GM21526 (cell line): ENCODE results near the gene B3GNT7.
"Not testable (repeated sequence)": the region's sequence is repeated elsewhere in the genome, so short reads cannot be mapped to it uniquely, and the experiment has no call there.

Source experiments
- ATAC-seq: cut with Tn5 transposase; IDR thresholded peaks from one replicate; pipeline ENCODE4 v1.9.1; 2021; ENCODE audit warnings: moderate library complexity; ENCODE audit not compliant: unreplicated experiment, low FRiP score

B3GNT7 gene

DNA sequence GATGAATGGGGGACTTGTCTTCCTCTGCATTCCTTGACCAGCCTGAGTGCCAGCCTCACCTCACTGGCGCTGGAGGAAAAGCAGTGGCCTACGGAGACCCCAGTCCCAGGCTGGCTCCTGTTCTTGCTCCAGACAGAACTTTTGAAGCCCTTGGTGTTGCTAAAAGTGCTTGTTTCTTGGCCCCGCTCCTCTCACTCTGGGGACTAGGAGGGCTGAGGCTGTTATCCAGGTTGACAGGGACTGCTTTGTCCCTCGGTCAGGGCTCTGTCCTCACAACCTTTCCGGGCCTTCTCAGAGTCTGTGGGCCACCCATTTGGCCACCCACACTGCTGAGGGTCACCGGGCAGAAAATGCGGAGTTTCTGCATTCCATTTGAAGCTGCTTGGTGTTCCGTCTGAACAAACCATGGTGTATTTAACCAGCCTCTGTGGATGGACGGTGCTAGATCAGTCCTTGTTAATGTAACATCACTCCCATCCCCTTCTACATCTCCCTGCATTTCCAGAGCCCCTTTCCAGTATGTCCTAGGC lies 25.6 kb downstream of the B3GNT7 start:
- no peak for ATAC-seq

DNA sequence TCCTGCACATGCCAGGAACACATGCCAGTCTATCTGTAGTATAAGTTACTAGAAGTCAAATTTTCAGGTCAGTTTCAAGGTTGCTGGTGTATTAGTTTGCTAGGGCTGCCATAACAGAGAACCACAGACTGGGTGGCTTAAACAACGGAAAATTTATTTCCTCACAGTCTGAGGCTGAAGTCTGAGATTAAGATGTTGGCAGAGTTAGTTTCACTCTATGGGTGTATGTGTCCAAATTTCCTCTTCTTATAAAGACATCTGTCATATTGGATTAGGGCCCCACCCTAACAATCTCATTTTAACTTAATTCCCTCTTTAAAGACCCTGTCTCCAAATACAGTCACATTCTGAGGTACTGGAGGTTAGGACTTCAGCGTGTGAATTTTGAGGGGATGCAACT lies 26.5 kb downstream of the B3GNT7 start:
- no peak for ATAC-seq

GRCh38 chr2:231423176-231423575 lies 27.7 kb downstream of the B3GNT7 start:
- ATAC-seq = no peak

GRCh38 chr2:231425291-231425810 lies 29.8 kb downstream of the B3GNT7 start:
- no peak for ATAC-seq

DNA sequence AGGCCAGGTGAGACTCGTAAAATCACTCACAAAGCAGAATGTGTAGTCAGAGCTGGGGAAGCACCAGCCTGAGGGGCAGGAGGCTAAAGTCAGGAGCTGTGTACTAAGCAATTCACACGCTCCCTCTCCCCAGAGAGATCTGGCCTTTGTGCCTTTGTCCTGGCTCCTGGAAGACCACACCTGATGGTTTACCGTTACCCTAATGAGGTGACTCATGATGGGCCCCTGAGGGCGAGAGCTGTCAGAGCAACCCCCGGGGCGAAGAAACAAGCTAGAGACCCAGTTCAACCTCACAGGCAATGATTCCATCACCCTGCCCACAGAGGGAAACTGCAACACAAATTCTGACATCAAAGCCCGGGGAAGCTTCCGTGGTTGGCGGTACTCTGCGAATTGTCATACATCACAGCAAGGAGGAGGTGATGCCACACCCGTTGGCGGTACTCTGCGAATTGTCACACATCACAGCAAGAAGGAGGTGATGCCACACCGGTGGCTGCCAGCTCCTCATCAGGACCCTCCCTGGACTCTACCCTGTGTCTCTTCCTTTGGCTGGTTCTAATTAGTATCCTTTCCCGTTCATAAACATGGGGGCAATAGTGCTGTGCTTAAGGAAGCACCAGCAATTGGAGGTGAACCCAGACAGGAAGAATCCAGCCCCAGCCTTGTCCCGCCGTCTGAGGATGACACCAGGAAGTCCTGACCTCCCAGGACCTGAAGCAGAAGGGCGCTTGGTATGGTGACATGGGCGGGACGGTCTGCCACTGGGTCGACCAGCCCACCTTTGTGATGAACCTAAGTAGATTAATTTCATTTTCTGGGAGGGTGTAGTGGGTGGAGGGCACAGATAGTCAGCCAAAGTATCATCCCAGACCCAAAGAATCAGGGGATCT lies 30.5 kb downstream of the B3GNT7 start:
- no peak for ATAC-seq

DNA sequence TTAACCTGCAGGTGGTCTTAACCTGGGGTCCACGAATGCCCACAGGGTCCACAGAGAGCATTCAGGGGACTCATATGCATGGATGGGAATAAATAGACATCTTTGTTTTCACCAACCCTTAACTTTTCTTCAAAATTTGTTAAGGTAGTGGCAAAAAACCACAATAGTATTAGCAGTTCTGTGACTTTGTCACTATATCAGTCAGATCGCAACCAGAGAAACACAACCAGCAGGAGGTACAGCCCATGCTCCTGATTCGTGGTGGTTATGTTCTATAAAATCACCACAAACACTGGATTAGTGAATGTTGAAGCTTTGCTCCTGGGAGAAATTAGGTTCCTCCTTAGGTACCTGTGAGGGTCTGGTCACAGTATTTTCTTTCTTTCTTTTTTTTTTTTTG lies 31.6 kb downstream of the B3GNT7 start:
- no peak for ATAC-seq

GRCh38 chr2:231429152-231429551 lies 33.6 kb downstream of the B3GNT7 start:
- no peak for ATAC-seq

- no peak for ATAC-seq
Measured at GRCh38 chr2:231429901-231430300, 34.4 kb downstream of the B3GNT7 start.

- not testable (repeated sequence) for ATAC-seq
Measured at GRCh38 chr2:231430437-231430836, 34.9 kb downstream of the B3GNT7 start.

DNA sequence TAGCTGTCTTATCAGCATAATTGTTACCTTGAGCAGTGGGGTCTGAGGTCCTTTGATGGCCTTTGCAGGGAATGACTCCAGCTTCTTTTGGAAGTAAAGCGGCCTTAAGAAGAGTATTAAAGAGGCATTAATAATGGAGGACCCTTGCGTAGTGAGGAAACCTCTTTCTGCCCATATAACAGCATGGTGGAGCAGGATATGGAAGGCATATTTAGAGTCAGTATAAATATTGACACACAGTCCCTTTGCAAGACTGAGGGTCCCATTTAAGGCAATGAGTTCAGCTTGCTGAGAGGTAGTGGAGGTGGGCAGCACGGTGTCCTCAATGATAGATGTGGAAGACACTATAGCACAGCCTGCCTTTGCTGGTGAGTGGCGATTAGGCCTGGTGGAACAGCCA lies 36.1 kb downstream of the B3GNT7 start:
- no peak for ATAC-seq

GRCh38 chr2:231433990-231434389 lies 38.5 kb downstream of the B3GNT7 start:
- no peak for ATAC-seq

GRCh38 chr2:231436957-231437356 lies 41.4 kb downstream of the B3GNT7 start:
- no peak for ATAC-seq

GRCh38 chr2:231449503-231450054 lies 54.1 kb downstream of the B3GNT7 start:
- no peak for ATAC-seq

GRCh38 chr2:231450548-231450989 lies 55.1 kb downstream of the B3GNT7 start:
- ATAC-seq = no peak
